Measurements from ENCODE around the gene AKAP4.

The AKAP4 gene
- 0 to 1.1 (median 0) reads per million in 17 experiments for total RNA-seq

- no peak for DNase-seq
Observed at GRCh38 chrX:50200907-50201306, at the start of gene AKAP4. AKAP4 (minus strand) TSS chrX:50201007; CDS start chrX:50200889, 118 bp downstream.

GRCh38 chrX:50211510-50211909 lies 10.7 kb upstream of the AKAP4 start:
- peak in 3 of 4 experiments; percentile 5 to 17 (median 17) for DNase-seq

- DNase-seq, result no peak
Observed at GRCh38 chrX:50206753-50207152, 5.9 kb upstream of the AKAP4 start.

GRCh38 chrX:50204364-50204899 lies 3.6 kb upstream of the AKAP4 start, which contains the start of gene CCNB3:
CCNB3 (plus strand) TSS chrX:50204765; CDS start chrX:50285164, 80,399 bp downstream.
- peak; percentile 65 to 82 (median 82) for DNase-seq

- DNase-seq, result no peak
Observed at GRCh38 chrX:50202539-50202938, 1.7 kb upstream of the AKAP4 start.

GRCh38 chrX:50198348-50198747 lies 2.5 kb downstream of the AKAP4 start:
- no peak for DNase-seq

- DNase-seq, result peak in 1 of 4 experiments; percentile 2
Observed at GRCh38 chrX:50188859-50189600, 11.8 kb downstream of the AKAP4 start.

GRCh38 chrX:50183891-50184290 lies 16.9 kb downstream of the AKAP4 start:
- DNase-seq, result no peak

- DNase-seq, result no peak
Observed at GRCh38 chrX:50180073-50180940, 20.5 kb downstream of the AKAP4 start.

- DNase-seq, result no peak
Observed at GRCh38 chrX:50169717-50170116, 31.1 kb downstream of the AKAP4 start.

- DNase-seq, result no peak
Observed at GRCh38 chrX:50168241-50168687, 32.5 kb downstream of the AKAP4 start.

- DNase-seq, result no peak
Observed at GRCh38 chrX:50167366-50167765, 33.4 kb downstream of the AKAP4 start.

- no peak for DNase-seq
Observed at GRCh38 chrX:50165727-50166126, 35.1 kb downstream of the AKAP4 start.

- DNase-seq, result no peak
Observed at GRCh38 chrX:50161127-50161526, 39.7 kb downstream of the AKAP4 start.

- no peak for DNase-seq
Observed at GRCh38 chrX:50158593-50158992, 42.2 kb downstream of the AKAP4 start.

GRCh38 chrX:50157545-50158135 lies 43.2 kb downstream of the AKAP4 start:
- DNase-seq, result no peak

- no peak for DNase-seq
Observed at GRCh38 chrX:50154429-50154828, 46.4 kb downstream of the AKAP4 start.

GRCh38 chrX:50152456-50152855 lies 48.4 kb downstream of the AKAP4 start:
- DNase-seq, result no peak

GRCh38 chrX:50147972-50148371 lies 52.8 kb downstream of the AKAP4 start:
- DNase-seq, result no peak
